ENCODE data around the gene STARD10. TPM values are rescaled to one million over a fixed set of nuclear protein-coding genes. Genes with fewer than 3 reads are reported as not detected.

Gene STARD10
- total RNA-seq, 1 donor from 2014 or later: 126 TPM

GRCh38 chr11:72741429-72741833 lies 52.4 kb downstream of the STARD10 start:
- intact Hi-C loops (cut with DNase I): no loop called here
- peak; percentile 23 to 26 for ATAC-seq
- TF ChIP-seq CTCF (IDR thresholded peaks at IDR 0.05): no peak
- Histone ChIP-seq H3K4me3 (peak overlapping the region; percentile 4), H3K27ac (peak overlapping the region; percentile 66), H3K36me3 (no peaks in the 10 kb centered on the region), H3K4me1 (peaks cover 96% of the 10 kb centered on the region), H3K27me3 (ENCODE audit: low read depth) (no peaks in the 10 kb centered on the region), H3K9me3 (no peaks in the 10 kb centered on the region)
- peak; percentile 79 for DNase-seq

- TF ChIP-seq CTCF (IDR thresholded peaks at IDR 0.05): no peak
- ATAC-seq: no peak
- peak overlapping the region; percentile 4 for H3K4me3 ChIP-seq
- no peaks in the 10 kb centered on the region for H3K36me3 ChIP-seq
- intact Hi-C loops (cut with DNase I): no loop called here
- DNase-seq: no peak
- H3K4me1 ChIP-seq: peaks cover 96% of the 10 kb centered on the region
- H3K9me3 ChIP-seq: no peaks in the 10 kb centered on the region
- peak overlapping the region; percentile 66 for H3K27ac ChIP-seq
- no peaks in the 10 kb centered on the region for H3K27me3 ChIP-seq (ENCODE audit: low read depth)
Measured at GRCh38 chr11:72740562-72741428, 53.1 kb downstream of the STARD10 start.

GRCh38 chr11:72740060-72740424 lies 53.8 kb downstream of the STARD10 start:
- H3K9me3 ChIP-seq: no peaks in the 10 kb centered on the region
- peak overlapping the region; percentile 86 for H3K27ac ChIP-seq
- H3K4me3 ChIP-seq: no peak overlapping the region
- H3K4me1 ChIP-seq: peaks cover 99% of the 10 kb centered on the region
- DNase-seq: no peak
- TF ChIP-seq CTCF (IDR thresholded peaks at IDR 0.05): no peak
- H3K27me3 ChIP-seq (ENCODE audit: low read depth): no peaks in the 10 kb centered on the region
- intact Hi-C loops (cut with DNase I): no loop called here
- no peak for ATAC-seq
- H3K36me3 ChIP-seq: no peaks in the 10 kb centered on the region

- intact Hi-C loops (cut with DNase I): loop anchor here (10.0 kb wide), 1 partner anchor 55 kb away; the partner anchor contains the start of gene STARD10
- Histone ChIP-seq H3K27ac (peak overlapping the region; percentile 86), H3K4me1 (peaks cover 100% of the 10 kb centered on the region), H3K36me3 (no peaks in the 10 kb centered on the region), H3K27me3 (ENCODE audit: low read depth) (no peaks in the 10 kb centered on the region), H3K4me3 (peak overlapping the region; percentile 41), H3K9me3 (no peaks in the 10 kb centered on the region)
- DNase-seq (no peak), ATAC-seq (no peak)
- no peak for TF ChIP-seq CTCF (IDR thresholded peaks at IDR 0.05)
Measured at GRCh38 chr11:72739240-72740059, 54.4 kb downstream of the STARD10 start.

GRCh38 chr11:72738199-72739141 lies 55.4 kb downstream of the STARD10 start:
- Histone ChIP-seq H3K27ac (peak overlapping the region; percentile 86), H3K27me3 (ENCODE audit: low read depth) (no peaks in the 10 kb centered on the region), H3K9me3 (no peaks in the 10 kb centered on the region), H3K36me3 (no peaks in the 10 kb centered on the region), H3K4me3 (peak overlapping the region; percentile 41), H3K4me1 (peaks cover 99% of the 10 kb centered on the region)
- ATAC-seq (peak; percentile 66 to 71), DNase-seq (peak; percentile 88)
- no peak for TF ChIP-seq CTCF (IDR thresholded peaks at IDR 0.05)
- intact Hi-C loops (cut with DNase I): loop anchor here (10.0 kb wide), 1 partner anchor 56 kb away; the partner anchor contains the start of gene STARD10

Data from lower lobe of right lung (tissue), 2 donors.